IMR-90 (cell line): ENCODE data around the gene JAKMIP1. TPM values are rescaled to one million over a fixed set of nuclear protein-coding genes. Genes with fewer than 3 reads are reported as not detected.

Source experiments
- ATAC-seq: fragments of 200-7000 bp; cut with Tn5 transposase; 2 replicates; pipeline ENCODE4 v1.9.1; 2020; ENCODE audit warnings: low read depth, mild to moderate bottlenecking, moderate library complexity
- BruUV-seq: library from RNA; stranded (reverse); fragments of 400-500 nt; replicated peaks from 2 replicates; lab custom pipeline; 2021; lab: Mats Ljungman, UMichigan
- CTCF ChIA-PET: fragments of 300-600 bp; formaldehyde crosslinking; extraction: SDS; loops from one replicate; lab custom pipeline; 2021; ENCODE audit warnings: antibody characterized with exemption; lab: Yijun Ruan, JAX
- POLR2A ChIA-PET: fragments of 300-600 bp; sonication (Branson Sonifier 250); formaldehyde crosslinking; loops from one replicate; lab custom pipeline; 2022; ENCODE audit warnings: antibody characterized with exemption; ENCODE audit not compliant: unreplicated experiment; lab: Charles Lee
- DNase-seq: peaks from one replicate; pipeline ENCODE4 v3.0.0; 2013
- H2AFZ ChIP-seq: replicated peaks from 2 replicates; pipeline ENCODE3; 2013; ENCODE audit warnings: low read length, mild to moderate bottlenecking; ENCODE audit not compliant: poor library complexity
- H2AK5ac ChIP-seq: 2 replicates; pipeline ENCODE4 v1.6.1; 2013; ENCODE audit warnings: low read depth, low read length, inconsistent platforms
- H2AK9ac ChIP-seq: replicated peaks from 2 replicates; pipeline ENCODE3; 2013; ENCODE audit warnings: mild to moderate bottlenecking, low read depth, low read length, moderate library complexity; ENCODE audit not compliant: poor library complexity
- H2BK120ac ChIP-seq: 2 replicates; pipeline ENCODE4 v1.6.1; 2013; ENCODE audit warnings: low read depth, low read length, inconsistent platforms
- H2BK15ac ChIP-seq: 3 replicates; pipeline ENCODE4 v1.6.1; 2013; ENCODE audit warnings: low read depth, low read length, inconsistent platforms
- H2BK20ac ChIP-seq: 2 replicates; pipeline ENCODE4 v1.6.1; 2013; ENCODE audit warnings: low read depth, mild to moderate bottlenecking, inconsistent platforms, low read length, moderate library complexity
- H2BK5ac ChIP-seq: 2 replicates; pipeline ENCODE4 v1.6.1; 2013; ENCODE audit warnings: mild to moderate bottlenecking, low read depth, low read length, inconsistent platforms; ENCODE audit not compliant: poor library complexity, severe bottlenecking
- H3K14ac ChIP-seq: replicated peaks from 2 replicates; pipeline ENCODE4 v1.6.1; 2013; ENCODE audit warnings: low read depth, low read length, inconsistent platforms
- H3K18ac ChIP-seq: 2 replicates; pipeline ENCODE4 v1.6.1; 2013; ENCODE audit warnings: low read depth, low read length, control low read depth
- H3K23ac ChIP-seq: 2 replicates; pipeline ENCODE4 v1.6.1; 2013; ENCODE audit warnings: low read depth, low read length, inconsistent platforms
- H3K27ac ChIP-seq: 2 replicates; pipeline ENCODE4 v1.5.1; 2013; ENCODE audit warnings: mild to moderate bottlenecking, control low read depth, low read length; ENCODE audit not compliant: insufficient read depth
- H3K27me3 ChIP-seq: 2 replicates; pipeline ENCODE4 v1.6.1; 2013; ENCODE audit warnings: low read length; ENCODE audit not compliant: control insufficient read depth, insufficient read depth
- H3K36me3 ChIP-seq: 2 replicates; pipeline ENCODE4 v1.6.1; 2013; ENCODE audit warnings: low read length, mixed read lengths; ENCODE audit not compliant: control insufficient read depth, insufficient read depth
- H3K4ac ChIP-seq: 2 replicates; pipeline ENCODE4 v1.6.1; 2013; ENCODE audit warnings: low read depth, low read length, inconsistent platforms
- H3K4me1 ChIP-seq: 2 replicates; pipeline ENCODE4 v1.6.1; 2013; ENCODE audit warnings: low read length, mixed read lengths; ENCODE audit not compliant: control insufficient read depth, insufficient read depth
- H3K4me2 ChIP-seq: 2 replicates; pipeline ENCODE4 v1.6.1; 2013; ENCODE audit warnings: low read depth, mild to moderate bottlenecking, control low read depth, low read length, moderate library complexity
- H3K4me3 ChIP-seq: 2 replicates; pipeline ENCODE4 v1.5.1; 2013; ENCODE audit warnings: low read depth, mild to moderate bottlenecking, control low read depth, low read length, moderate library complexity; ENCODE audit not compliant: insufficient read depth
- H3K56ac ChIP-seq: 2 replicates; pipeline ENCODE4 v1.6.1; 2013; ENCODE audit warnings: low read length, inconsistent platforms; ENCODE audit not compliant: insufficient read depth; ENCODE audit errors: extremely low read depth
- H3K79me1 ChIP-seq, 2 experiments: 2 replicates each; pipeline ENCODE4 v1.6.1; 2013; ENCODE audit warnings: low read length in 2 of 2, inconsistent platforms in 1 of 2, low read depth in 1 of 2
- H3K9ac ChIP-seq: 2 replicates; pipeline ENCODE4 v1.6.1; 2013; ENCODE audit warnings: low read depth, low read length, control low read depth
- H3K9me1 ChIP-seq: 2 replicates; pipeline ENCODE4 v1.6.1; 2013; ENCODE audit warnings: low read length, inconsistent platforms; ENCODE audit not compliant: insufficient read depth
- H3K9me3 ChIP-seq: 2 replicates; pipeline ENCODE4 v1.6.1; 2013; ENCODE audit warnings: low read length; ENCODE audit not compliant: control insufficient read depth, insufficient read depth
- H4K20me1 ChIP-seq: 2 replicates; pipeline ENCODE4 v1.6.1; 2013; ENCODE audit warnings: low read length, inconsistent platforms; ENCODE audit not compliant: insufficient read depth
- H4K5ac ChIP-seq: 2 replicates; pipeline ENCODE4 v1.6.1; 2013; ENCODE audit warnings: mild to moderate bottlenecking, low read depth, low read length, control low read depth
- H4K8ac ChIP-seq, 2 experiments: 2 replicates each; pipeline ENCODE4 v1.6.1; 2013; ENCODE audit warnings: low read depth in 2 of 2, low read length in 2 of 2, control low read depth in 1 of 2, inconsistent platforms in 1 of 2
- H4K91ac ChIP-seq: 2 replicates; pipeline ENCODE4 v1.6.1; 2013; ENCODE audit warnings: low read depth, low read length, inconsistent platforms; ENCODE audit not compliant: insufficient read depth
- CHD1 ChIP-seq: IDR thresholded peaks from 2 replicates; pipeline ENCODE4 v1.6.1; 2012; ENCODE audit warnings: low read depth, low read length, improper control_type of control experiment
- CTCF ChIP-seq: conservative IDR thresholded peaks from 2 replicates; pipeline ENCODE4 v1.5.1; 2012; ENCODE audit warnings: mild to moderate bottlenecking, low read depth, low read length, improper control_type of control experiment
- FOS ChIP-seq: fragments of 150-350 bp; IDR thresholded peaks from 2 replicates; pipeline ENCODE4 v1.6.1; 2016; ENCODE audit warnings: low read depth, low read length
- MAFK ChIP-seq: IDR thresholded peaks from 2 replicates; pipeline ENCODE4 v1.6.1; 2012; ENCODE audit warnings: low read depth, low read length, improper control_type of control experiment
- MAZ ChIP-seq: IDR thresholded peaks from 2 replicates; pipeline ENCODE4 v1.6.1; 2012; ENCODE audit warnings: low read depth, mild to moderate bottlenecking, low read length, improper control_type of control experiment, moderate library complexity, borderline replicate concordance
- MXI1 ChIP-seq: IDR thresholded peaks from 2 replicates; pipeline ENCODE4 v1.6.1; 2012; ENCODE audit warnings: low read depth, mild to moderate bottlenecking, low read length, moderate library complexity, borderline replicate concordance
- NFE2L2 ChIP-seq: fragments of 150-350 bp; IDR thresholded peaks from 2 replicates; pipeline ENCODE4 v1.6.1; 2016; ENCODE audit warnings: low read depth, mild to moderate bottlenecking, low read length
- POLR2A ChIP-seq: IDR thresholded peaks from 2 replicates; pipeline ENCODE4 v1.6.1; 2012; ENCODE audit warnings: mild to moderate bottlenecking, low read depth, low read length
- RAD21 ChIP-seq: IDR thresholded peaks from 2 replicates; pipeline ENCODE4 v1.6.1; 2012; ENCODE audit warnings: low read length, improper control_type of control experiment
- RCOR1 ChIP-seq: IDR thresholded peaks from 2 replicates; pipeline ENCODE4 v1.6.1; 2012; ENCODE audit warnings: mild to moderate bottlenecking, low read length, improper control_type of control experiment; ENCODE audit not compliant: insufficient replicate concordance
- RFX5 ChIP-seq: IDR thresholded peaks from 2 replicates; pipeline ENCODE4 v1.8.0; 2012; ENCODE audit warnings: low read depth, mild to moderate bottlenecking, low read length, moderate library complexity
- SMC3 ChIP-seq: fragments of 150-350 bp; IDR thresholded peaks from 2 replicates; pipeline ENCODE4 v1.6.1; 2016; ENCODE audit warnings: low read depth, mild to moderate bottlenecking, antibody characterized with exemption, low read length, moderate library complexity
- WGBS, 2 experiments: methylation state at CpG; one replicate each; pipeline versions ENCODE4 v1.1.5 to v1.1.7; 2013; ENCODE audit warnings: missing lambda C conversion rate in 2 of 2; ENCODE audit not compliant: insufficient read length in 1 of 2; ENCODE audit errors: extremely low coverage in 2 of 2; 5-methylcytosine and 5-hydroxymethylcytosine counted together
- dilution Hi-C: fragments of 300-500 bp; cut with HindIII; formaldehyde crosslinking; loops from one replicate; pipeline ENCODE4 v1.14.3; 2018; ENCODE audit warnings: low sequenced_read_pairs; ENCODE audit not compliant: unreplicated experiment
- in situ Hi-C: fragments of 300-500 bp; cut with MboI; formaldehyde crosslinking; loops from 3 replicates; pipeline ENCODE4 v1.14.3; 2019; ENCODE audit warnings: low sequenced_read_pairs, inconsistent platforms, mixed read lengths
- intact Hi-C: fragments of 100-400 bp; cut with micrococcal nuclease; formaldehyde crosslinking; loops from 2 replicates; pipeline ENCODE4 v1.10.0; 2022
- polyA plus RNA-seq, 3 experiments: library from polyadenylated mRNA; depleted of rRNA; stranded (reverse); fragments of >200 nt; gene quantifications; 2 replicates each; pipeline ENCODE4 v1.2.3, GENCODE V29; 2012; ENCODE audit warnings: low replicate concordance in 1 of 3
- total RNA-seq: library from RNA; depleted of rRNA; stranded (reverse); fragments of >200 nt; gene quantifications from 2 replicates; pipeline ENCODE4 v1.2.3, GENCODE V29; 2012
- TF ChIP-seq, protein P1 (sequence below): fragments of 150-350 bp; IDR thresholded peaks from 2 replicates; pipeline ENCODE4 v1.6.1; 2017; ENCODE audit warnings: mild to moderate bottlenecking, antibody characterized with exemption, low read length, low read depth

JAKMIP1 gene
- total and polyA plus RNA-seq, 2 of the 4 experiments (the other 2 are of a cell fraction), result not detected

GRCh38 chr4:6116696-6117285 is 83.6 kb downstream of the JAKMIP1 start:
- BruUV-seq, result no TSS peak
- Histone ChIP-seq H2BK20ac (no peak overlapping the region), H2BK120ac (no peak overlapping the region), H3K14ac (no peak overlapping the region), H2AFZ (no peak overlapping the region), H3K18ac (no peak overlapping the region), H3K4me2 (no peak overlapping the region), H3K27ac (no peak overlapping the region), H3K4me1 (no peaks in the 10 kb centered on the region), H3K23ac (no peak overlapping the region), H4K5ac (no peak overlapping the region), H3K9me1 (no peaks in the 10 kb centered on the region), H2BK15ac (no peak overlapping the region), H2BK5ac (no peak overlapping the region), H3K36me3 (no peaks in the 10 kb centered on the region), H2AK9ac (no peak overlapping the region), H3K4me3 (no peak overlapping the region), H4K20me1 (no peaks in the 10 kb centered on the region), H4K91ac (no peak overlapping the region), H3K56ac (no peak overlapping the region), H3K79me1 (no peaks in the 10 kb centered on the region), H3K9me3 (no peaks in the 10 kb centered on the region; the same call in 1 of the 2 replicates), H2AK5ac (no peak overlapping the region), H3K27me3 (peaks cover 2% of the 10 kb centered on the region; the same call in 1 of the 2 replicates), H4K8ac (no peak overlapping the region), H3K4ac (no peak overlapping the region), H3K9ac (no peak overlapping the region)
- TF ChIP-seq CTCF, result no peak
- TF ChIP-seq MAZ, result no peak
- no peak for TF ChIP-seq POLR2A
- no peak for TF ChIP-seq RFX5
- TF ChIP-seq, protein P1, sequence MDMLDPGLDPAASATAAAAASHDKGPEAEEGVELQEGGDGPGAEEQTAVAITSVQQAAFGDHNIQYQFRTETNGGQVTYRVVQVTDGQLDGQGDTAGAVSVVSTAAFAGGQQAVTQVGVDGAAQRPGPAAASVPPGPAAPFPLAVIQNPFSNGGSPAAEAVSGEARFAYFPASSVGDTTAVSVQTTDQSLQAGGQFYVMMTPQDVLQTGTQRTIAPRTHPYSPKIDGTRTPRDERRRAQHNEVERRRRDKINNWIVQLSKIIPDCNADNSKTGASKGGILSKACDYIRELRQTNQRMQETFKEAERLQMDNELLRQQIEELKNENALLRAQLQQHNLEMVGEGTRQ, result no peak
- TF ChIP-seq MAFK, result no peak
- no peak for TF ChIP-seq RCOR1
- TF ChIP-seq MXI1, result no peak
- TF ChIP-seq NFE2L2, result no peak
- TF ChIP-seq FOS, result no peak
- no peak for TF ChIP-seq CHD1
- TF ChIP-seq RAD21, result no peak
- TF ChIP-seq SMC3, result no peak
- ChIA-PET CTCF (interaction anchor here (0.9 kb wide), 1 partner anchor 118 kb away, joined by 3 read pairs; no protein-coding TSS in a partner anchor), POLR2A (no interaction called here)
- DNase-seq (no peak), ATAC-seq (no peak)
- WGBS, 2 experiments, result no CpG with 5 or more reads among the region's 15 CpGs
- in situ Hi-C loops, result no loop called here
- intact Hi-C loops, result no loop called here
- dilution Hi-C loops, result no loop called here
